Left hindlimb (tissue), 1 donor: ENCODE measurements around the gene GPRIN2.
A peak's percentile ranks its signal among the peaks of the same experiment; 100 is the strongest.

Experiments
- DNase-seq: peaks from one replicate; pipeline ENCODE4 v3.0.0-alpha.2; 2018

The GPRIN2 gene

DNA sequence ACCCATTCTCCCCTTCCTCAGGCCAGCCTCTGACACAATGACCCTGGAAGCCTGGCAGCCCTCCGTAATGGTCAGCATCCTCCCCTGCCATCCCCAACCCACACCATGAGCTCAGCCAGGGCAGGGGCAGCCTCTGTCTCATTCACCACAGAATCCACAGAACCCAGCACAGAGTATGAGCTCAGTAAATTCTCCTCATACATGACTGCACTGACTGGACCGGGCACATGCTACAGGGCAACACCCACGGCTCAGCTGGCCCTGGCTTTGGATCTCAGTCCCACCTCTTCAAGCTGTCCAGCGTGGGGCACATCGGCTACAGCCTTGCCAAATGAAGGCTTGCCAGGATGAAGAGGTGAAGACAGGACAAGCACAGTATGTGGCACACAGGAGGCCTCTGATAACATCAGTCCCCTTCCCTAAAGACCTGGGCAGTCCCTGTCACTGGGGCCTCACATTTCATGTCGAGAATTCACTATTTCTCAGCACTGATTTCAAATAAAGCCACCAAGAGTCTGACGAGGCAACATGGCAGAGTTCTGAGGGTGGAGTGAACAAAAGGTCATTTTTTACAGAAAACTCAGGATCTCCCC is 7.9 kb downstream of the GPRIN2 start:
- DNase-seq, result peak; percentile 15

DNA sequence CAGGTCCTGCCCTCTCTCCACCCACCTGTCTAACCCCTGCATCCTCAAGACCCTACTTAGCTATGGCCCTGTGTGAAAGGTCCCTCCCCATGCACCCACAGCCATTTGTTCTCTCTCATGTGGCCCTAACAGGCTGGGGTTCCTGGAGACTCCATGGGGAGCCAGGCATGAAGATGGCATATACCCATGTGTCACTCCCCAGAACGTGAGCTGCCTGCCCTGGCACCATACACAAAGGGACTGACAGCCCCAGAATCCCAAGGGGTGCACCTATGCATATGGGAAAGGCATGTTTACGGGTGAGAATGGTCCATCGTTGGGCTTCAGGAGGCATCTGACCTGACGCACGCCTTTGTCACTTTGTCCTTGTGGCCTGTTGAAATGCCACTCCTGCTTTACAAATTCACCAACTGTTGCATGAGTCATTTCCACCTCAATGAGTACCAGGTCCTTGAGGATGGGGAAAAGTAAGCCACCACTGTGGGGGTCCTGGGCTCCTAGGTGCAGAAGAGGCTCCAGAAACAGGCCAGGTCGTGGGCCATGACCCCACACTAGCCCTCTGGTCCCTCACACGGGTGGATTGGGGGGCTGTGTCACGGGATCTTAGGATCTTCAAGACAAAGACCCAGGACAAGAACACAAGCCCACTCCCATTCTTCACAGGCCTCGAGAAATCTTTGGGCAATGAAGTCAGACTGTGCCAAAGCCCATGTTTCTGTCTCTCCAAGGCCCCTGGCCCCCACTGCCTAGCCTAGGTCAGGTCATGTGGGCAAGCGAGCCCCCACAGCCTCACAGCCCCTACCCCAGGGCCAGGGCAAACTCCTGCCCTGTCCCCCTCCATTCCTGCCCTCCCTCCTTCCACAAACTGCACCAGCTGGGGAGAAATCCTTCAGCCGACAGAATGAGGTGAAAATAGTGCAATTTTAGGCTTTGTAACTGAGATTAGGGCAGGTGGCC is 8.6 kb downstream of the GPRIN2 start:
- DNase-seq, result peak; percentile 25

DNA sequence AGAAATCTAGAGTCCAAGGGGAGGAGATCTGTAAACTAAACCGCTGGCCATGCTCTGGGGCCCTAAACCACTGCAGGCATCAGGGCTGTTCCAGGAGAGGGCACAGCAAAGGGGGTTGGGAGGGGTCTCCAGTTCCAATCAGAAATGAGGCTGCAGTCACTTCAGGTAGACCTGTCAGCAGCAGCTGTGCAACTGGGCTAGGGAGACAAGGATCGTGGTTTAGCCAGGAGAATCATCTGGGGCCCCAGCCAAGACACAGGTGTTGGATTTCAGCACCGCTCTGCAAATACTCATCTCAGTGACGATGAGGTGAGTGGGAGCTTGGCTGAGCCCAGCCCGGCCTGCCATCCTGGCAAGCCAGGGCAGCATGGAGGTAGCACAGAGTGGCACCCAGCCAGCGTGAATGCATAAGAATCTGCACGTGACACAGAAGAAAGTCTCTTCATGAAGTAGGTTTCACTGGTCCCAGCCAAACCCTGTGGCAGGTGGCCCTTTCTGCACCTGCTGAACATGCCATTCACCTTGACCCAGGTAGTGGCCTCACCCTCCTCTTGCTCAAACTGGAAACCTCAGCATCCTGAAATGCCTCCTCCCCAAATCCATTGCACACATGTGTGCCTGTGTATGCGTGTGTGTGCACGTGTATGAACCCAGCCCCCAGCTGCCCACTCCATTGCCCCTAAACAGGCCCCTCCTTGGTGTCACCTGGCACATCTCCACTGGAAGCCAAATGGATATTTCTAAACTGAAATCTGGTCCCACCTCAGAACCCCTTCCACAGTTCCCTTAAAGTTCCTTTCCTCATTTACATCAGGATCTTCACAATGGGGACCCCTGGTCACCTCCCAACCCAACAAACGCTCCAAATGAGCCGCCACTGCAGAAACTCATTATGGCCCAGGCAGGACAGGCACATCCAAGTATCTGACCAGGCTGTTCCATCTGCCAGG is 9.6 kb downstream of the GPRIN2 start:
- peak; percentile 37 for DNase-seq

DNA sequence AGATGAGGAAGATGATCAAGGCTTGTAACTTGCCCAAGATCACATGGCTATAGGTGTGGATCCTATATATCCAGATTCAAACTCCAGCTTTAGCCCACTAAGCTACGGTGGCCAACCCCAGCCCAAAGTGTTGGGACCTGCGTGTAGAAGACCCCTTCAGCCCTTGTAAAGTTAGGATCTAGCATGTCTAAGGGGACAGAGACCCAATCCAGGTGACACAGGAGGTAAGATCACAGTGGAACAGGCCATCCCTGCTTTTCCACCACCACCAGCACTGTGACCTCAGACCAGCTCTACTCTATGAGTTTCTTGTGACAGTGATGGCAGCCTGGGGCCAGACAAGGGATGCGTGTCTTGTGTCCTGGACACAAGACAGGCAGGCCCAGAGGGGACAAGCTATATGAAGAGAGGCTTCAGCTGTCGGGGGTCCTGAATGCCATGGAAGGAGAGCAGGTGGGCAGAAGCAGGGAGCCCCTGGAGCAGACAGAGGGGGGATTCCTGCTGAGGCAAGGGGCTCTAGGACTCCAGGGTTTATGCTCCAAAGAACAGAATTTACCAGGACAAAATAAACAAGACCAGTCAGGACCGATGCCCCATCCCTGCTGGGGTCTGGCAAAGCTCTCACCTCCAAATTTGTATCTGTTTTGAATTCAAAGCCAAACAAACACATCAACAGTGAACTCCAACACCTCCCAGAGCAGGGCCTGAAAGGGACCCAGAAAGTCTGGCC is 10.4 kb downstream of the GPRIN2 start:
- DNase-seq, result peak; percentile 13

DNA sequence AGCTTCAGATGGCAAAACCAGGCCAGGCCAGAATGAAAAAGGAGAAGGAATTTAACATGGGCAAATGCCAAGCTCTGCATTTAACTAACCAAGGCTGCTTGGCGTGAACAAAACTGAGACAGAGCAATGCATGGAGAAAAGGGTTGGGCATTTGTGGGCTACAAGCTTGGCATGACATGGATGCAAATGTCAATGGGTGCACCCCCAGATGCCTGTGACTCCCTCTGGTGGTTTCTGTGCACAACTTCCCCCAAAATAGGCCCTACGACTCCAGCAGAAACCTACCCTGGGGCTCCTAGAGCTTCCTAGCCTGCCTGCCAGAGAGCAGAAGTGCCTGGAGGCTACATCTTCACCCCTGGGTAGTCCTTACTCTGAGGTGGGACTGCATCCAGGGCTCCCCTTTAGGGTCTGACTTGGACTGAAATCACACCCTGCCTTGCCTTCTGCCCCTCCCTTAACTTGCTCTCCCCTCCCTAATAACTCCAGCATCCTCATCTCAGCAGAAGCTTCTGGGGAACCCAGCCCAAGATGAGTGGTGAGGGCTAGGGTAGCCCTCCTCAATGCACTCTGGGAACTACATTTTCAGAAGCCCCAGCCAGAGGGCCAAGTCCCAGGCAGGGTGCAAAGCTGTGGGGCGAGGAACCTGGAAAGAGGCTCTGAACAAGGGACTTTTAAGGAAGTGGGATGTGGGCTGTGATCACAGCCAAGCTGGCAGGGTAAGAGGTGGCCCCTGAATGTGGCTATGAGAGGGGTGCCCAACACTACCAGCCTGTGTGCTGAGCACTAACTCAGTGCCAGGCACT is 11.3 kb downstream of the GPRIN2 start:
- peak; percentile 30 for DNase-seq

DNA sequence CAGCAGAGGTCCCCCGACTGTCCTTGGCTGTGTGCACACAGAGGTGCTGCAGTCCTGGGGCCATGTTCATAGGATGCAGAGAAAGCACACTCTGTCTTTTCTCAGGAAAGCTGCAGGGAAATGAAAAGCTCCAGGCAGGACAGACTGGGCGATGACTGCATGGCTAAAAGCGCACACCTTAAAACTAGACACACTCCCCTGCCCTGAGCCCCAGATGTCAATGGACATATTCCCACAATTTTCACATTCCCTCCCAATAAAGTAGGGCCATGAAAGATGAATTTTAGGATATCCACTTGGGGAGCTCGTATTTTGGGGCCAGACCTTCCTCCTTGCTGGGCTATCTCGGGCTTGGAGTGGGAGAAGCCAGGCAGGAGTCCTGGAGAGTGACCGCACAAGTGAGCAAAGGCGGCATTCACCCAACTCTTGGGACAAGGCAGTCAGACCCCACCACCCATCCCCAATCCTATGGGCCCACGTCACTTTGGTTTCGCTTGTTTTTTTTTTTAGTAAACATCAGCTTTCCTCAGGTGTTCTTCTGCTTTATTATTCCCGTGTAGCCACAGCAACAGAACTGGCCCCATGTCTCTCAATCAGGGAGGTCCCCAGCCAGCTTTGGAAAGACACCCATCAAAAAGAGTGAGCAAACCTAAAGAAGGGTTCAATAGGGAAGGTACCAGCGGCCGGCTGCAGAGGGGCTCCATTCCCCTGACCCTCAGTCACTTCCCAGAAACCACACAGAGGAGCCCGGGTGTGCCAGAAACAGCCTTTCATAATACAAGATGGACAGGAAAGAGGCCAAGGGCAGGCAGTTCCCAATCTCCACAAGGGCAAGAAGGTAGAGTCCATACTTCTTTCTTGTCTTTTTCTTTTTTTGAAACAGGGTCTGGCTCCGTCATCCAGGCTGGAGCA is 12.7 kb downstream of the GPRIN2 start:
- DNase-seq, result peak; percentile 27

DNA sequence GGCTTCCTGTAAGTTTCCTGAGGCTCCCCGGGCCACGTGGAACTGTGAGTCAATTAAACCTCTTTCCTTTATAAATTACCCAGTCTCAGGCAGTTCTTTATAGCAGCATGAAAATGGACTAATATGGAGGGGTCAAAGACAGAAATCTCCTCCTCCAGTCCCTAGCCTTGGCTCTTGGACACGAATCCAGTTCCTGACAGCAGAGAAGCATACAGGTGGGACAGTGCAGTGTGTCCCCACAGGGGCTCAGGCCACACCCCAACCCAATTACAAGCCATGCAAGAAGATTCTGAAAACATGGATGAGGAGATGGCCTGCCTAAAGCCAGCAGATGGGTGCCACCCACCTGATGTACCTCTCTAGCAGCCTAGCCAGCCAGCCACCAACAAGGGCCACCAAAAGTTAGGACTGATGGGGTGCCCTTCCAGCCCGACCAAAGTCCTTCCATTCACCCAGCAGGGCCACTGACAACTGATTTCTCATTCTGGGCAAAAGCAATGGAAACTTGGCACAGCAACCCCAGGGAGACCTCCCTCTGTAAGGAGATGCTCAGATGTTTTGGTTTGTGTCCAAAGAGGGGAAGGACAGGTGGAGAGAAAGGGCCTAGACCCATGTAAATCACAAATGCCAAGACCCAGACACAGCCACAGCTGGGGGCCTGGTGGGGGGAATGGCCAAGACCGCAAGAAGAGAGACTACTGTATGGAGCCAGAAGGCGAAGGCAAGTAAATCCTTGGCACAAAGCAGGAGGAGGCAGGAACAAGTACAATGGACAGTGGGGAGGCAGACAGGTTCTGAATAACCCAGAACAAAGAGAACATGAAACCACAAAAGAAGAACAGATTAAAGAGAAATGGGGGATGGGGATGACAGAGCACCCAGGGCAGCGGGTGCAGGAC is 13.6 kb downstream of the GPRIN2 start:
- peak; percentile 24 for DNase-seq

DNA sequence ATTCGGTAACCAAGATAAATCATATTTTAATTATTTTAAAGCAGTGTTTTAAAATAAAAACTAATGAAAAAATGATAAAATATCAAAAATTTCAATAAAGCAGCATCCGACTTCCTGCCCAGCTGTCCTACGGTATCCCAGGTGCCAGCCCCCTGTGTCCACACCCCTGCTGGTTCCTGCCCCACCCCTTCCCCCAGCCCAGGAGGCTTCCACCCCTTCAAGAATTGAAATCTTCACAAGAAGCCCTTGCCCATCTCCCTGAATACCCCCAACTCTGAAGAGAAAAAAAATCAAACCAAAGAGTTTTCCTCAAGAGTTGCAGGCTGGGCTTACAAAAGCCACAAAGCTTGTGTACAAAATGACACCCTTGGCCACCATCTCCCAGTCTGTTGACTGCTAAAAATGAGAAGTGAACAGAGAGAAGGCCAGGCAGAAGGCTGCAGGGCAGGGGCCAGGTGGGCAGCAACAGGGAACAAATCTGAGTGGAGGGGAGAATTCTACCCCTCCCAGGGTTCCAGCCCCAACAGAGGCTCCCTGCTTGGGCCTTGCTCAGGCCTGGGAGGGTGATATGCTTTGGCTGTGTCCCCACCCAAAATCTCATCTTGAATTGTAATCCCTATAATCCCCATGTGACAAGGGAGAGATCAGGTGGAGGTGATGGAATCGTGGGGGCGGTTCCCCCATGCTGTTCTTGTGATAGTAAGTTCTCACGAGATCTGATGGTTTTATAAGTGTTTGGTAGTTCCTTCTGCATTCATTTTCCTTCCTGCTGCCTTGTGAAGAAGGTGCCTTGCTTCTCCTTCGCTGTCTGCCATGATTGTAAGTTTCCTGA is 14.5 kb downstream of the GPRIN2 start:
- peak; percentile 24 for DNase-seq

DNA sequence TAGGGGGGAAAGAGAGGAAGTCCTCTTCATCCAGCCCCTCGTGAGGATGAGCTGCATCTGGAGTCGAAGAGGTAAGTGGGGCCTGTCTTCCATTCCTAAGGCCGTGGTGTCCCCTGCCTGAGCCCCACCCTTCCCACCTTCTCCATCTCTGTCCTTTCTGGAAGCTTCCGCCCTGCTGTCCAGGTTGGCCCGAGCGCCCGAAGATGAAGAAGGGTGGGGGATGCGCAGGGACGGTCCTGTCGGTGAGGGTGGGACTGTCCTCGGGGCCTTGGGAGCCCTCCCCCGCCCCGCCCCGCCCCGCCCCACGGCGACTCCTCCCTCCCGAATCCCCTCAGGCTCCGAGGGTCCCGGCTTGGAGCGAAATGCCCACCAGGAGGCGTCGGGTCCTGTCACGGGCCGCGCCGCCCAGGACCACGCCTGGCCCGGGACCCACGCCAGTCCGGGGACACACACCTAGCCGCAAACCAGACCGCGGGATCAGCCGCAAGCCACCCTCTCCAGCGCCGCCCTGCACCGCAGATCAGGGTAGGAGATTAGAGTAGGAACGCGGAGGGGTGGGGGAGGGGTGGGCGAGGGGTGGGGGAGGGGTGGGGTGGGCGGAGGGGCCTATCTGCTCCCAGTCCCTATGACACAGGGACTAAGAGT is 15.3 kb downstream of the GPRIN2 start:
- peak; percentile 61 for DNase-seq

DNA sequence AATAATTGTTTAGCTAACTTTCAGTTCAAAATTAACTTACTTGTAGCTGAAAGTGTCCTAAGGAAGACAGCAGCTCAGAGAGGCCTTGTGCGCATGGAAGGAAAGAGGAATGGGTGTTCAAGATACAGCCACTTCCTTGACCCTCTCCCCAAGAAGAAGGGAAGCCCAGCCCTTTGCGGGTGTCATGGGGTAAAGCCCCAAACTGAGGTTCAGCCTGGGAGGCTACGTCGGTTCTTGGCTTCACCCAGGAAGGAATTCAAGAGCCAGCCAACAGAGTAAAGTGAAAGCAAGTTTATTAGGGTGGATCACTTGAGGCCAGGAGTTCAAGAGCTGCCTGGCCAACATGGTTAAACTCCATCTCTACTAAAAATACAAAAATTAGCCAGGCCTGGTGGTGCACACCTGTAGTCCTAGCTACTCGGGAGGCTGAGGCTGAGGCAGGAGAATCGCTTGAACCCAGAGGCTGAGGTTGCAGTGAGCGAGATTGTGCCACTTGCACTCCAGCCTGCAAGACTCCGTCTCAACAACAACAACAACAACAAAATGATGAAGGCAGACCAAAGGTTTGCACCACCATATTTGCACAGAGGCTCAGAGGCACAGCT is 15.9 kb downstream of the GPRIN2 start:
- peak; percentile 22 for DNase-seq

DNA sequence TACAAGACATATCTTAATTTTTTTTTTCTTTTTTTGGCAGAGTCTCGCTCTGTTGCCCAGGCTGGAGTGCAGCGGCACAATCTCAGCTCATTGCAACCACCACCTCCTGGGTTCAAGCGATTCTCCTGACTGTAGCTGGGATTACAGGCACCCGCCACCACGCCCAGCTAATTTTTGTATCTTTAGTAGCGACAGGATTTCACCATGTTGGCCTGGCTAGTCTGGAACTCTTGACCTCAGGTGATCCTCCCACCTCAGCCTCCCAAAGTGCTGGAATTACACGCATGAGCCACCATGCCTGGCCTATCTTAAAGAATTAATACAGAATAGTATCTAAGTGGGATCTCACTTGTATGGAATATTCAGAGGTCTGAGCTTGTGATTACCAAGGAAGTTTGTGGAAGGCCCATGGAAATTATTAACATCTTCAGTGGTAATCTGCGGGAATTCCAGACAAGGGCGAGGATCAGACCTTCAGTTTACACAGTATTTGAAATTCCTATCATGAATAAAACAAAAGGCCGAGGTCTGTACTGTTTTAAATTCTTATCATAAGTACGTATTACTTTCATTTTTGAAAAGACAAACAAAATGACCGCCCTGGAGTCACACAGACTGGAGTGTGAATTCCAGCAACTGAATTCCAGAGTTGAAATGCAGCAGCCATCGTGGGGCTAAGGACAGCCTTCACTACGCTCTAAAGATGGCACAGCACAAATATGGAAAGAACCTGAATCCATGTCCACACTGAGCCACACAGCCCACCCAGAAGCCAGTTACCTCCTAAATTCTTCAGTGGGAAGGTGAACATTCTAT is 16.7 kb downstream of the GPRIN2 start:
- no peak for DNase-seq

DNA sequence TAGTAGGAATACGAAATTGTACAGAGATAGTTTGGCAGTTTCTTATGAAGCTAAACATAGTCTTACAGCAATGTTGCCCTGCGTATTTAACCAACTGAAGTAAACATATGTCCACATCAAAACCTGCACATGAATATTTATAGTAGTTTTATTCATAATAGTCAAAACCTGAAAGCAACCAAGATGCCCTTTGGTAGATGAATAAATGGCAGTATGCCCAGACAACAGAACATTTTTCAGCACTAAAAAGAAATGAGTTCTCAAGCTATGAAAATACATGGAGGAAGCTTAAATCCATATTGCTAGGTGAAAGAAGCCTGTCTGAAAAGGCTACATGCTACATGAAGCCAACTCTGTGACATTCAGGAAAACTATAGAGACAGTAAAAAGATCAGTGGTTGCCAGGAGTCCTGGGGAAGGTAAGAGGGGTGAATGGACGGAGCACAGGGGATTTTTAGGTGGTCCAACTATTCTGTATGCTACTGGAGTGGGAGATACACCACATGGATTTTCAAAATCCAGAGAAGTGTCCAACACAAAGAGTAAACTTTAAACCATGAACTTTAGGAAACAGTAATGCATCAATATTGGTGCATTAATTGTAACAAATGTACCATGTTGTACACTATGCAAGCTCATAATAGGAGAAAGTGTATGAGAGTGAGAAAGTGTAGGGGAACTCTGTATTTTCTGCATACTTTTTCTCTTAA is 17.6 kb downstream of the GPRIN2 start:
- DNase-seq, result no peak

DNA sequence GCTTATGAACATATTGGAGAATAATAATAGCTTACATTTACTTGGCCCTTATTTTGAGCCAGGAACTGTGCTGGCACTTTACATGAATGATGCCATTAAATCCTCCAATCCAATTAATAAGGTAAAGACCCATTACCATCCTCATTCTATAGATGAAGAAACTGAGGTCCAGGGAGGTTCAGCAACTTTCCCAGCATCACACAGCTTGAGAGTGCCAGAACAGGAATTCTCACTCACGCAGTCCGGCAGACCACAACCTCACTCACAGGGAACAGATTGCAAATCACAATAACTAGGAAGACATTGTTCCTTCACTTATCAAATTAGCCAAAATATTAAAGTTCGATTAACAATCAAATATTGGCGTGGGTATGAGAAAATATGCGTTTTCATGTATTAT is 18.3 kb downstream of the GPRIN2 start:
- no peak for DNase-seq

DNA sequence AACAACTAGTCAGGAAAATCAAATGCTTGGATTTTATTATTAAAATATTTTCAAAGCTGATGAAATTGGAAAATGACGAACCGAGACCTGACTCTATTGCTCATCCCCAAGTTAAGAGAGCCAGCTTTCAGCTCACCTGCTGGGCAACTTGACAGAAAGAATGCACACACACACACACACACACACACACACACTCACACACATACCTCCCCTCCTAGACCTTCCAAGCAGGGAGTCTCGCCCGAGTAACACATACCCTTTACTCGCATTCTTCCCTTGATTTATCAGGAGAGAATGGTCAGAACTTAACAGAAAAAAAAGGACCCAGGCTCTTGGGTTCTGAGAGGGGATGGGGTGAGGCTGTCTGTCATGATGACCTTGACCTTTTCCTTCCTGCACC is 19.1 kb downstream of the GPRIN2 start:
- no peak for DNase-seq

DNA sequence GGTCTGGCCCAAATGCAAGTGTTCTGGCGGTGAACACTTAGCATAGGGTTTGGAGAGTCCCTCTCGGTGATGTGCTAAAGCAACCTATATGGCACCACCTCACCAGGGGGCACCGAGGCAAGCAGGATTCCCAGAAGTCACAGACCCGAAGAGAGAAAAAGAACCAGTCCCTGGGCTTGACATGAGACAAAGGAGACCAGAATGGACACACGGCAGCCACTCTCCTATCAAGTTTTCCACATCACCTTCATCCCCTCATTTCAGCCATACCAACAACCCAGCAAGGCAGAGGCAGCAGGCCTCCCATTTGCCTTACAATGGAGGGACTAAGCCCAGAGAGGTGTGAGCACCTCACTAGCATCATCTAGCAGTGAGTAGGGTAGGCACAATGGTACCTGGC is 19.7 kb downstream of the GPRIN2 start:
- no peak for DNase-seq

DNA sequence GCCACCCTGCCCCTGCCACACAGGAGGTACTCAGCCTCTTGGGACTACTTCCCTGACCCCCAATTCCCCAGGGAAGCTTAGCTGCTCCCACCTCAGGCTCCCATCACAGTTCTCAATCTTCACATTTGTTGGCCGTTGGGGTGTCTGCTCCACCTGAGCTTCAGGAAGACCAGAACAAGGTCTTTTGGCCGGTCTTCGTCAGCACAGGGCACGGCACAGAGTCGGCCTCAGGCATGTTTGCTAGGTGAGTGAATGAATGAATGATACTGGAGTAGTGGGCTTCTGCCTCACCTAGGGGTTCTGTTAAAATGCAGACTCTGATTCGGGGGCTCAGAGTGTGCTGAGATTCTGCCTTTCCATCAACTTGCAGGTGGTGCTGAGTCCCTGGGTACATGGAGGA is 20.3 kb downstream of the GPRIN2 start:
- DNase-seq, result no peak
